G401 (cell line): Measurements from ENCODE around the gene VPS72. TPM values are rescaled to one million over a fixed set of nuclear protein-coding genes. Genes with fewer than 3 reads are reported as not detected.

Experiments
- DNase-seq: peaks from one replicate; pipeline ENCODE4 v3.0.0-alpha.2; 2015; ENCODE audit warnings: low spot score
- in situ Hi-C: cut with HindIII; loops from 2 replicates; pipeline ENCODE4 v1.10.0; 2016; ENCODE audit warnings: low sequenced_read_pairs, mixed read lengths
- total RNA-seq: library from RNA; depleted of rRNA; stranded (reverse); fragments of >200 nt; shearing (Covaris generic); gene quantifications from 2 replicates; pipeline ENCODE4 v1.2.3, GENCODE V29; 2014

Gene VPS72
- total RNA-seq, 1 experiment from 2014 or later = 80.9 TPM

GRCh38 chr1:151147665-151148064 is 42.3 kb downstream of the VPS72 start:
- DNase-seq = no peak
- in situ Hi-C loops = no loop called here

- in situ Hi-C loops = no loop called here
These were observed 42.9 kb downstream of the VPS72 start for GRCh38 chr1:151147132-151147503.

GRCh38 chr1:151146412-151147131 is 43.4 kb downstream of the VPS72 start, which contains the start of gene SEMA6C:
Gene SEMA6C, minus strand, starts transcription at chr1:151146631. Its CDS starts 4,010 bp downstream, at chr1:151142621.
- in situ Hi-C loops = no loop called here

More at GRCh38 chr1:151147132-151147503, 42.9 kb downstream of the VPS72 start:
- peak; percentile 61 for DNase-seq

GRCh38 chr1:151146072-151146411 is 44.0 kb downstream of the VPS72 start:
- in situ Hi-C loops = no loop called here

More at GRCh38 chr1:151146412-151147131, 43.4 kb downstream of the VPS72 start, which contains the start of gene SEMA6C:
- DNase-seq = peak; percentile 98

GRCh38 chr1:151145304-151146071 is 44.5 kb downstream of the VPS72 start:
- in situ Hi-C loops = no loop called here
- DNase-seq = peak; percentile 53

More at GRCh38 chr1:151146072-151146411, 44.0 kb downstream of the VPS72 start:
- DNase-seq = peak; percentile 49

- DNase-seq = peak; percentile 32
- in situ Hi-C loops = no loop called here
These were observed 45.3 kb downstream of the VPS72 start for GRCh38 chr1:151144474-151145303.

- DNase-seq = no peak
These were observed 46.0 kb downstream of the VPS72 start for GRCh38 chr1:151143986-151144385.

GRCh38 chr1:151143057-151143435 is 47.0 kb downstream of the VPS72 start:
- in situ Hi-C loops = no loop called here

More at GRCh38 chr1:151143986-151144385, 46.0 kb downstream of the VPS72 start:
- in situ Hi-C loops = no loop called here

GRCh38 chr1:151142411-151143056 is 47.5 kb downstream of the VPS72 start:
- DNase-seq = no peak
- in situ Hi-C loops = no loop called here

More at GRCh38 chr1:151143057-151143435, 47.0 kb downstream of the VPS72 start:
- DNase-seq = no peak

- DNase-seq = no peak
- in situ Hi-C loops = no loop called here
These were observed 52.2 kb downstream of the VPS72 start for GRCh38 chr1:151137789-151138188.

- no peak for DNase-seq
- in situ Hi-C loops = no loop called here
These were observed 54.3 kb downstream of the VPS72 start for GRCh38 chr1:151135433-151136385.

GRCh38 chr1:151134991-151135390 is 55.0 kb downstream of the VPS72 start:
- DNase-seq = no peak
- in situ Hi-C loops = no loop called here

- in situ Hi-C loops = no loop called here
- no peak for DNase-seq
These were observed 55.6 kb downstream of the VPS72 start for GRCh38 chr1:151134396-151134795.

GRCh38 chr1:151133018-151133806 is 56.8 kb downstream of the VPS72 start:
- no peak for DNase-seq
- in situ Hi-C loops = no loop called here

GRCh38 chr1:151132335-151133017 is 57.5 kb downstream of the VPS72 start:
- DNase-seq = no peak
- in situ Hi-C loops = no loop called here

- DNase-seq = no peak
- in situ Hi-C loops = no loop called here
These were observed 58.2 kb downstream of the VPS72 start for GRCh38 chr1:151131701-151132334.
